MM.1S (cell line): ENCODE results near the gene CWC25.

Experiments
- DNase-seq: peaks from one replicate; pipeline ENCODE4 v3.0.0-alpha.2; 2015
- H2AFZ ChIP-seq: fragments of 300-600 bp; sonication (generic); 2 replicates; pipeline ENCODE4 v1.6.0; 2016; ENCODE audit warnings: antibody characterized with exemption, low read length
- H3F3A ChIP-seq: fragments of 300-600 bp; sonication (generic); 2 replicates; pipeline ENCODE4 v1.6.1; 2016; ENCODE audit warnings: mild to moderate bottlenecking, antibody characterized with exemption, low read length, moderate library complexity, mixed read lengths; ENCODE audit not compliant: insufficient read depth
- H3K27ac ChIP-seq: fragments of 300-600 bp; sonication (generic); 2 replicates; pipeline ENCODE4 v1.5.1; 2016; ENCODE audit warnings: mild to moderate bottlenecking, low read length
- H3K27me3 ChIP-seq: fragments of 300-600 bp; sonication (generic); replicated peaks from 2 replicates; pipeline ENCODE4 v1.6.0; 2016; ENCODE audit warnings: low read length; ENCODE audit not compliant: insufficient read depth
- H3K36me3 ChIP-seq: fragments of 300-600 bp; sonication (generic); replicated peaks from 2 replicates; pipeline ENCODE4 v1.6.1; 2016; ENCODE audit warnings: mild to moderate bottlenecking, low read length, mixed read lengths; ENCODE audit not compliant: insufficient read depth
- H3K4me1 ChIP-seq: fragments of 300-600 bp; sonication (generic); 2 replicates; pipeline ENCODE4 v1.6.1; 2016; ENCODE audit warnings: low read length, mixed read lengths
- H3K4me2 ChIP-seq: fragments of 300-600 bp; sonication (generic); 2 replicates; pipeline ENCODE4 v1.6.0; 2016; ENCODE audit warnings: low read depth, low read length
- H3K4me3 ChIP-seq: fragments of 300-600 bp; sonication (generic); 2 replicates; pipeline ENCODE4 v1.5.1; 2016; ENCODE audit warnings: low read length, mixed read lengths
- H3K79me2 ChIP-seq: fragments of 300-600 bp; sonication (generic); 2 replicates; pipeline ENCODE4 v1.6.1; 2016; ENCODE audit warnings: mixed run types, low read length, mixed read lengths
- H3K9ac ChIP-seq: fragments of 300-600 bp; sonication (generic); 2 replicates; pipeline ENCODE4 v1.6.1; 2016; ENCODE audit warnings: low read length, mixed read lengths
- H3K9me2 ChIP-seq: fragments of 300-600 bp; sonication (generic); replicated peaks from 2 replicates; pipeline ENCODE4 v1.6.1; 2016; ENCODE audit warnings: mild to moderate bottlenecking, low read length, mixed read lengths; ENCODE audit not compliant: insufficient read depth
- H3K9me3 ChIP-seq: fragments of 300-600 bp; sonication (generic); replicated peaks from 2 replicates; pipeline ENCODE4 v1.6.1; 2016; ENCODE audit warnings: mild to moderate bottlenecking, low read length, mixed read lengths; ENCODE audit not compliant: insufficient read depth
- H4K20me1 ChIP-seq: fragments of 300-600 bp; sonication (generic); 2 replicates; pipeline ENCODE4 v1.6.1; 2016; ENCODE audit warnings: mild to moderate bottlenecking, low read length, moderate library complexity, mixed read lengths; ENCODE audit not compliant: insufficient read depth
- CTCF ChIP-seq: fragments of 300-600 bp; sonication (generic); IDR thresholded peaks from 2 replicates; pipeline ENCODE4 v1.5.1; 2016; ENCODE audit warnings: antibody characterized with exemption, low read length, mixed read lengths
- EZH2 ChIP-seq: fragments of 300-600 bp; sonication (generic); optimal IDR thresholded peaks from 2 replicates; pipeline ENCODE3; 2017; ENCODE audit warnings: low read depth, mild to moderate bottlenecking, antibody characterized with exemption, low read length, mixed read lengths
- EZH2phosphoT487 ChIP-seq: fragments of 300-600 bp; sonication (generic); IDR thresholded peaks from 2 replicates; pipeline ENCODE4 v1.6.1; 2018; ENCODE audit warnings: antibody characterized with exemption, low read length

The CWC25 gene

GRCh38 chr17:38766341-38766740, 58.8 kb downstream of the CWC25 start:
- Histone ChIP-seq H3K27ac (no peak overlapping the region), H3K36me3 (no peaks in the 10 kb centered on the region; the same call in 1 of the 2 replicates), H3K4me2 (no peak overlapping the region), H3F3A (peaks cover 4% of the 10 kb centered on the region; the same call in 1 of the 2 replicates), H3K9ac (no peak overlapping the region), H4K20me1 (no peaks in the 10 kb centered on the region), H3K79me2 (no peaks in the 10 kb centered on the region), H3K9me2 (no peaks in the 10 kb centered on the region), H3K9me3 (no peaks in the 10 kb centered on the region), H2AFZ (no peak overlapping the region), H3K4me3 (no peak overlapping the region), H3K4me1 (no peaks in the 10 kb centered on the region), H3K27me3 (no peaks in the 10 kb centered on the region)
- no peak for DNase-seq
- TF ChIP-seq CTCF (no peak), EZH2 (no peak), EZH2phosphoT487 (no peak)

- no peak overlapping the region for H2AFZ ChIP-seq
- no peaks in the 10 kb centered on the region for H3K27me3 ChIP-seq
- peaks cover 4% of the 10 kb centered on the region; the same call in 1 of the 2 replicates for H3F3A ChIP-seq
- peaks cover 4% of the 10 kb centered on the region; the same call in 1 of the 2 replicates for H3K36me3 ChIP-seq
- H3K27ac ChIP-seq = no peak overlapping the region
- H3K9me2 ChIP-seq = no peaks in the 10 kb centered on the region
- TF ChIP-seq EZH2 = no peak
- no peak for TF ChIP-seq CTCF
- no peaks in the 10 kb centered on the region for H4K20me1 ChIP-seq
- no peak overlapping the region for H3K9ac ChIP-seq
- H3K4me2 ChIP-seq = no peak overlapping the region
- H3K4me1 ChIP-seq = no peaks in the 10 kb centered on the region
- no peaks in the 10 kb centered on the region for H3K9me3 ChIP-seq
- peaks cover 13% of the 10 kb centered on the region for H3K79me2 ChIP-seq
- DNase-seq = no peak
- H3K4me3 ChIP-seq = no peak overlapping the region
Measured at GRCh38 chr17:38762231-38762630, 62.9 kb downstream of the CWC25 start.

DNA sequence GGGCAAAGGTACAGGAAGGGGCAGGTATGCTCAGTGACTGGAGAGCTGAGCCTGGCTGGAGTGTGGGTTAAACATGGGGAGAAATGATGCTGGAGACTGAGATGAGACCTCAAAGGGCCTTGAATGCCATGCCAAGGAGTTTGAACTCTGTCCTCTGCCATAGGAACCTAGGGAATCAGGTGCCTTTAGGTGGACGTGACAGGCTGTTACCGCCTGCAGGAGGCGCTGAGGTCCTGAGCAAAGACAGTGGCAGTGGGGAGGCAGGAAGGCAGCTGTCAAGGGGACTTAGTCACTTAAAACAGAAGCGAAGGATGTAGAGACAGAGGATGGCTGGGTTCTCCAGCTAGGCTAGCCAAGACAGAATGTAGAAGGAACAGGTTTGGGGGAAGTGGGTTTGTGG, 63.5 kb downstream of the CWC25 start:
- Histone ChIP-seq H3K9ac (no peak overlapping the region), H2AFZ (no peak overlapping the region), H3K4me2 (no peak overlapping the region), H3K36me3 (peaks cover 4% of the 10 kb centered on the region; the same call in 1 of the 2 replicates), H3F3A (peaks cover 4% of the 10 kb centered on the region; the same call in 1 of the 2 replicates), H3K27me3 (no peaks in the 10 kb centered on the region), H3K9me2 (no peaks in the 10 kb centered on the region), H3K4me3 (no peak overlapping the region), H4K20me1 (no peaks in the 10 kb centered on the region), H3K9me3 (no peaks in the 10 kb centered on the region), H3K27ac (no peak overlapping the region), H3K4me1 (no peaks in the 10 kb centered on the region), H3K79me2 (peaks cover 16% of the 10 kb centered on the region)
- DNase-seq = no peak
- TF ChIP-seq CTCF (peak; percentile 35), EZH2phosphoT487 (no peak)
